DMS153 treated with DMSO at 0.1 percent for 48 hours (cell line): ENCODE data around the gene OR4D11.
"Not testable (repeated sequence)": the region's sequence is repeated elsewhere in the genome, so short reads cannot be mapped to it uniquely, and the experiment has no call there.

ENCODE experiments used
- DNase-seq: peaks from one replicate; lab custom pipeline; 2025; ENCODE audit not compliant: unreplicated experiment; lab: John Stamatoyannopoulos, UW

The OR4D11 gene

DNA sequence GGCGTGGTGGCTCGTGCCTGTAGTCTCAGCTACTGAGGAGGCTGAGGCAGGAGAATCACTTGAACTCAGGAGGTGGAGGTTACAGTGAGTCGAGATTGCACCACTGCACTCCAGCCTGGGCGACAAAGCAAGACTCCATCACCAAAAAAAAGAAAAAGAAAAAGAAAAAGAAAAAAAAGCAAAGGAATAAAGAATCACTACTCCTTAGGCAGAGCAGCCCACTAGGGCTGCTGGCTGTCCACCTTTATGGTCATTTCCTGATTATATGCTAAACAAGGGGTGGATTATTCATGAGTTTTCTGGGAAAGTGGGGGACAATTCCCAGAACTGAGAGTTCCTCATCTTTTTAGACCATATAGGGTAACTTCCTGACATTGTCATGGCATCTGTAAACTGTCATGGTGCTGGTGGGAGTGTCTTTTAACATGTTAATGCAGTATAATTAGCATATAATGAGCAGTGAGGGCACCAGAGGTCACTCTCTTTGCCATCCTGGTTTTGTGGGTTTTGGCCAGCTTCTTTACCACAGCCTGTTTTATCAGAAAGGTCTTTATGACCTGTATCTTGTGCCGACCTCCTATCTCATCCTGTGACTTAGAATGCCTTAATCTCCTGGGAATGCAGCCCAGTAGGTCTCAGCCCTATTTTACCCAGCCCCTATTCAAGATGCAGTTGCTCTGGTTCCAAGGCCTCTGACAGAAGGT, 44.4 kb downstream of the OR4D11 start:
- DNase-seq = not testable (repeated sequence)

DNA sequence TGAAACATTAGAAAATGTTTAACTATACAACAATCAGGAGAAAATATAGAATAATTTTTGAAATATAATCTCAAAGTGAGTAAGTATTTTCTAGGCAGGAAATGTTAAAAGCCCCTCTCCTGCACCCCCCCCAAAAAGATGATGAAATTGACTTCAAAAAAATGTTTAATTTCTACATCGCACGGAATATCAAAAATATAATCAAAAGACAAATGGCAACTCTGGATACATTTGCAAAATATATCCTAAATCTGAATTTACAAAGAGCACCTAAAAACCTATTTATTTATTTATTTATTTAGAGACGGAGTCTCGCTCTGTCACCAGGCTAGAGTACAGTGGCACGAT, 44.9 kb downstream of the OR4D11 start:
- no peak for DNase-seq

DNA sequence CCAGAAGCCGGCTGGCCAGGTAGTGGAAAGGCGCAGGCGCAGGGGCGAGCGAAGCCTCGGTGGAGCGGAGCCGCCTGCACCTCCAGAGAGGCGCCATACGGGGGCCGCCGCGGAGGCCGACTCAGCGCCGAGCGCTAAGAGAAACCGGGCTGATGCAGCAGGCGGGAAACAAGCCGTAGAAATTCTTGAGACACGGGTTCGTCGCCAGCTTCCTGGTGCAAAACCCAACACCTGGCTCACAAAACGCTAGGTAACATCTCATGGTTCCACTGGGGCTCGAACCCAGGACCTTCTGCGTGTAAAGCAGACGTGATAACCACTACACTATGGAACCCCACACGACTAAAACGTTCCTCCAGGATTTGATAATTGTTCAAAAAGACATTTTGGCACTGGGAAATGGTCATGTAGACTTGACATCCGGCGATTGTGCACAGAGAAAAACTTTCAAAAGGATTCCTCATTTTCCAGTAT, 47.0 kb downstream of the OR4D11 start:
- DNase-seq = peak; percentile 85

DNA sequence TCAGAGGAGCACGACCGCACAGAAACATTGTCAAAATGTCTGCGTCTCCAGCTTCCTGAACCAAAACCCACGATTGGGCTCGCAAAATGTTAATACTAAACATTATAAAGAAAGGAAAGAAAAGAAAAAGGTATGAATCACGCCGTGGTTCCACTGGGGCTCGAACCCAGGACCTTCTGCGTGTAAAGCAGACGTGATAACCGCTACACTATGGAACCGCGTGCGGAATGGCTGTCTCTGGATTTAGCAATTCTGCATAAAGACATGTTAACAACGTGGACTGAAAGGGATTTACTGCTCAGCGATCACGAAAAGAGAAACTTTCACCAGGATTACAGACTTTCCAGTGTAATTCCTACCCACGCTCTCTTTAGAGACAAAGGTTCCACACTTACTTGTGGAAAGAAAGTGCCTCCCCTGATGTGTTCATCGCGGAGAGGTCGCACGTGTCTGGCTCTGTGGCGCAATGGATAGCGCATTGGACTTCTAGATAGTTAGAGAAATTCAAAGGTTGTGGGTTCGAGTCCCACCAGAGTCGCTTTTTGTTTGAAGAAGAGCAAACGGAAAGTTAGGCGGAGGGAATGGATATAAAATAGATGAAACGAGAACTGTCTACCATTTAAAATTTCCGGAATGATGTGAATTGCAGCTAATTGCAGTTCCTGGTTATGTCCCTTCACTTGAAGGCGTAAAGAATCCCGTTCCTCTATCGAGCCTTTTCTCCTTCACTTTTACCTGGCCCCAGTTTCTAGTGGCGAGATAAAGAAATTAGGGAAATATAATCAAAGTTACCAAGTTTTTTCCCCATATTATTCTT, 47.7 kb downstream of the OR4D11 start:
- DNase-seq = peak; percentile 64

DNA sequence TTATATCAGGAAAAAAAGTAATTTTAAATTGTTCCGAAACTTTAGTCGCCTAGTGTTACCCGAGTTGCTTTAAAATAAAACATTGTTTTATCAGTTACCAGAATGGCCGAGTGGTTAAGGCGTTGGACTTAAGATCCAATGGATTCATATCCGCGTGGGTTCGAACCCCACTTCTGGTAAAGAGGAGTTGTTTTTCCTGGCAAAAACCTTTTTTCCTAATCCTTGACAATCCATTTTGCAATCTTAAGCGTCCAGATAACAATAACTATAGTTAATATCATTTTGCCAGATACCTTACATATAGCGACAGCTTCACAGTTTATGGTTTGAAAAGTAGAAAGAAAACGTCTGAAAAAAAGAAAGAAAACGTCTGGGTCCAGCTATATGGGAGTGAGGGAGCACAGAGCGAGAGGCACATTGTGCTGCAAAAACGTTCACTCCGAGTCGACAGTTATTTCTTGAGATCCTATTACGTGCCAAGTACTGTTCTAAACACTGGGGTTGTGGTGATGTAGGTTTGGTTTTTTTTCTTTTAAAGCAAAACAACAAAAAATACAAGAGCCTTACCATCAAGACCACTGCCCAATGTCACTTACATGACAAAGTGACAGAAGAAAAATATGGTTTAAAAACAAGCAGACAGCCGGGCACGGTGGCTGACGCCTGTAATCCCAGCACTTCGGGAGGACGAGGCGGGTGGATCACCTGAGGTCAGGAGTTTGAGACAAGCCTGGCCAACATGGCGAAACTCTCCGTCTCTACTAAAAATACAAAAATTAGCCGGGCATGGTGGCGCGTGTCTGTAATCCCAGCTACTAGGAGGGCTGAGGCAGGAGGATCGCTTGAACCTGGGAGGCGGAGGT, 48.5 kb downstream of the OR4D11 start:
- no peak for DNase-seq

DNA sequence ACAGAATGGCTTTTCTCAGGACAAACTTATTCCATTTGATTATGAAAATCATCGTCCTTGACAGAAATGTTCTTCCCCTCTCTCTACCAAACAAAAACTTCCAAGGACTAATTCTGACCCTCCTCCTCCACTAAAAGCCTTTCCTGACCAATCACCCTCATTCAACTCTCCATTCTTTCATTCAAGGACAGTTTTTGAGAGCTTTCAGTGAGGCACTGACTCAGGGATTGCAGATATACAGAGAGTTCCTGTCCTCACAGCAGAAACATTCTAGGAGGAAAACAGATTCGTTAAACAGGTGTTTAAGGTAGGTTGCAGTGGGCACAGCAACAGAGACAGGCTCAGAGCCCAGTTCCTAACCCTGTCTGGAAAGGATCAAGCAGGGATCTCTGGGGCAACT, 49.5 kb downstream of the OR4D11 start:
- DNase-seq = no peak

DNA sequence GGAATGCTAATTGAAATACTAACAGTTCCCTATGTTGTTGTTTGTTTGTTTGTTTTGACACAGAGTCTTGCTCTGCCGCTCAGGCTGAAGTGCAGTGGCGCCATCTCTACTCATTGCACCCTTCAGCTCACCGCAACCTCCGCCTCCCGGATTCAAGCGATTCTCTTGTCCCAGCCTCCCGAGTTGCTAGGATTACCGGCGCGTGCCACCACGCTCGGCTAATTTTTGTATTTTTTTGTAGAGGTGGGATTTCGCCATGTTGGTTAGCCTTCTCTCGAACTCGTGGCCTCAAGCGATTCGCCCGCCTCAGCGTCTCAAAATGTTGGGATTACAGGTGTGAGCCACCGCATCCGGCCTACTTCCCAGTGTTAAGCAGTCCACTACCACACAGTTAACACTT, 49.9 kb downstream of the OR4D11 start:
- no peak for DNase-seq
